ENCODE data around the gene SHD. TPM values are rescaled to one million over a fixed set of nuclear protein-coding genes. Genes with fewer than 3 reads are reported as not detected.
A peak's percentile ranks its signal among the peaks of the same experiment; 100 is the strongest.
"Not testable (repeated sequence)": the region's sequence is repeated elsewhere in the genome, so short reads cannot be mapped to it uniquely, and the experiment has no call there.

Gene SHD
- total and polyA plus RNA-seq, 2 of the 4 experiments (the other 2 are of a cell fraction) = not detected

- Histone ChIP-seq H4K8ac (ENCODE audit: low read depth in 2 of 2, low read length in 2 of 2) (peak overlapping the region; percentile 99), H4K5ac (ENCODE audit: low read depth, low read length) (peak overlapping the region; percentile 94), H3K36me3 (ENCODE audit: control insufficient read depth, insufficient read depth, low read length) (peaks cover 14% of the 10 kb centered on the region), H3K79me1 (ENCODE audit: low read depth in 1 of 2, low read length in 2 of 2) (peaks cover 13 to 17% of the 10 kb centered on the region in 2 experiments; a peak in 3 of 4 replicates)
- H3K4ac ChIP-seq (ENCODE audit: low read depth, low read length); BruUV-seq (replicated peaks); in situ Hi-C loops (cut with MboI; ENCODE audit: low sequenced_read_pairs); H2AFZ ChIP-seq (replicated peaks; ENCODE audit: low read length, poor library complexity); H3K18ac ChIP-seq (ENCODE audit: low read depth, low read length); H3K4me3 ChIP-seq (ENCODE audit: insufficient read depth, low read depth, low read length); H3K23ac ChIP-seq (ENCODE audit: low read depth, low read length); H2BK120ac ChIP-seq (ENCODE audit: low read depth, low read length); H3K4me2 ChIP-seq (ENCODE audit: low read depth, low read length); ATAC-seq (ENCODE audit: low read depth); H3K4me1 ChIP-seq (ENCODE audit: control insufficient read depth, insufficient read depth, low read length); H2BK20ac ChIP-seq (ENCODE audit: low read depth, low read length); H3K9me3 ChIP-seq (ENCODE audit: control insufficient read depth, insufficient read depth, low read length); H3K56ac ChIP-seq (ENCODE audit: extremely low read depth, insufficient read depth, low read length); H3K14ac ChIP-seq (replicated peaks; ENCODE audit: low read depth, low read length); H3K27ac ChIP-seq (ENCODE audit: insufficient read depth, low read length); H4K20me1 ChIP-seq (ENCODE audit: insufficient read depth, low read length); H3K9ac ChIP-seq (ENCODE audit: low read depth, low read length); DNase-seq; CTCF ChIA-PET; intact Hi-C loops (cut with micrococcal nuclease); H2BK5ac ChIP-seq (ENCODE audit: low read depth, low read length, poor library complexity, severe bottlenecking); H4K91ac ChIP-seq (ENCODE audit: insufficient read depth, low read depth, low read length); dilution Hi-C loops (cut with HindIII; ENCODE audit: low sequenced_read_pairs, unreplicated experiment); H2AK9ac ChIP-seq (replicated peaks; ENCODE audit: low read depth, low read length, poor library complexity); H2BK15ac ChIP-seq (ENCODE audit: low read depth, low read length); H2AK5ac ChIP-seq (ENCODE audit: low read depth, low read length); H3K9me1 ChIP-seq (ENCODE audit: insufficient read depth, low read length); H3K27me3 ChIP-seq (ENCODE audit: control insufficient read depth, insufficient read depth, low read length); POLR2A ChIA-PET (ENCODE audit: unreplicated experiment): not testable (repeated sequence)
- no CpG with 5 or more reads among the region's 6 CpGs for WGBS, 2 experiments (ENCODE audit: extremely low coverage in 2 of 2, insufficient read length in 1 of 2)
These were observed 33.1 kb upstream of the SHD start for GRCh38 chr19:4245938-4246337.
